ENCODE data around the gene ZDHHC19. TPM values are rescaled to one million over a fixed set of nuclear protein-coding genes. Genes with fewer than 3 reads are reported as not detected.

Gene ZDHHC19
- polyA plus RNA-seq, 1 donor (not counting 4 experiments of a cell fraction or from before 2014, with no cell fraction given): not detected

- H3K9ac ChIP-seq (ENCODE audit: control insufficient read depth, extremely low read depth, insufficient read depth, low read length): no peak overlapping the region
- H4K20me1 ChIP-seq (ENCODE audit: control insufficient read depth, extremely low read depth, insufficient read depth, low read length): no peaks in the 10 kb centered on the region
- H3K27ac ChIP-seq (ENCODE audit: control insufficient read depth, insufficient read depth, low read length): no peak overlapping the region
- no peaks in the 10 kb centered on the region for H3K4me1 ChIP-seq (ENCODE audit: control insufficient read depth, extremely low read depth, insufficient read depth, low read length)
- dilution Hi-C loops (cut with MboI; ENCODE audit: extremely low pct_ligation_motif_present, low sequenced_read_pairs): no loop called here
- no peaks in the 10 kb centered on the region for H3K9me1 ChIP-seq (ENCODE audit: control insufficient read depth, extremely low read depth, insufficient read depth, low read length)
- H3K79me2 ChIP-seq (ENCODE audit: control insufficient read depth, insufficient read depth, low read length): no peaks in the 10 kb centered on the region
- TF ChIP-seq EZH2 (IDR thresholded peaks at IDR 0.05; ENCODE audit: low read length) (no peak), CTCF (optimal IDR thresholded peaks at IDR 0.05 in 1 of 3, IDR thresholded peaks at IDR 0.05 in 1 of 3, conservative IDR thresholded peaks at IDR 0.05 in 1 of 3; ENCODE audit: extremely low read depth in 1 of 3, insufficient read depth in 2 of 3, low read length in 3 of 3) (no peak)
- no peak overlapping the region for H2AFZ ChIP-seq (ENCODE audit: control insufficient read depth, low read length)
- peak overlapping the region; percentile 3 for H3K4me2 ChIP-seq (ENCODE audit: control insufficient read depth, extremely low read depth, insufficient read depth, low read depth, low read length)
- no peaks in the 10 kb centered on the region for H3K9me3 ChIP-seq (ENCODE audit: control insufficient read depth, low read depth, low read length)
- no peak overlapping the region for H3K4me3 ChIP-seq (ENCODE audit: control insufficient read depth in 2 of 3, extremely low read depth in 1 of 3, insufficient read depth in 2 of 3, low read depth in 1 of 3, low read length in 3 of 3)
- FAIRE-seq (no peak), DNase-seq (ENCODE audit: low read depth, low spot score) (no peak)
- H3K36me3 ChIP-seq (ENCODE audit: control insufficient read depth in 2 of 2, extremely low read depth in 1 of 2, insufficient read depth in 2 of 2, low read length in 2 of 2): no peaks in the 10 kb centered on the region
- peaks cover 17% of the 10 kb centered on the region for H3K27me3 ChIP-seq (ENCODE audit: control insufficient read depth, extremely low read depth, insufficient read depth, low read length)
Observed at GRCh38 chr3:196227629-196228493, 16.7 kb upstream of the ZDHHC19 start.

GRCh38 chr3:196227121-196227561, 15.9 kb upstream of the ZDHHC19 start:
- FAIRE-seq (no peak), DNase-seq (ENCODE audit: low read depth, low spot score) (no peak)
- no peaks in the 10 kb centered on the region for H3K36me3 ChIP-seq (ENCODE audit: control insufficient read depth in 2 of 2, extremely low read depth in 1 of 2, insufficient read depth in 2 of 2, low read length in 2 of 2)
- H3K27ac ChIP-seq (ENCODE audit: control insufficient read depth, insufficient read depth, low read length): no peak overlapping the region
- dilution Hi-C loops (cut with MboI; ENCODE audit: extremely low pct_ligation_motif_present, low sequenced_read_pairs): no loop called here
- no peak overlapping the region for H2AFZ ChIP-seq (ENCODE audit: control insufficient read depth, low read length)
- H3K4me2 ChIP-seq (ENCODE audit: control insufficient read depth, extremely low read depth, insufficient read depth, low read depth, low read length): peak overlapping the region; percentile 3
- no peaks in the 10 kb centered on the region for H3K79me2 ChIP-seq (ENCODE audit: control insufficient read depth, insufficient read depth, low read length)
- peaks cover 17% of the 10 kb centered on the region for H3K27me3 ChIP-seq (ENCODE audit: control insufficient read depth, extremely low read depth, insufficient read depth, low read length)
- H3K4me1 ChIP-seq (ENCODE audit: control insufficient read depth, extremely low read depth, insufficient read depth, low read length): no peaks in the 10 kb centered on the region
- H3K9ac ChIP-seq (ENCODE audit: control insufficient read depth, extremely low read depth, insufficient read depth, low read length): no peak overlapping the region
- no peaks in the 10 kb centered on the region for H4K20me1 ChIP-seq (ENCODE audit: control insufficient read depth, extremely low read depth, insufficient read depth, low read length)
- no peaks in the 10 kb centered on the region for H3K9me1 ChIP-seq (ENCODE audit: control insufficient read depth, extremely low read depth, insufficient read depth, low read length)
- no peak overlapping the region for H3K4me3 ChIP-seq (ENCODE audit: control insufficient read depth in 2 of 3, extremely low read depth in 1 of 3, insufficient read depth in 2 of 3, low read depth in 1 of 3, low read length in 3 of 3)
- TF ChIP-seq CTCF (optimal IDR thresholded peaks at IDR 0.05 in 1 of 3, IDR thresholded peaks at IDR 0.05 in 1 of 3, conservative IDR thresholded peaks at IDR 0.05 in 1 of 3; ENCODE audit: extremely low read depth in 1 of 3, insufficient read depth in 2 of 3, low read length in 3 of 3) (no peak), EZH2 (IDR thresholded peaks at IDR 0.05; ENCODE audit: low read length) (no peak)
- no peaks in the 10 kb centered on the region for H3K9me3 ChIP-seq (ENCODE audit: control insufficient read depth, low read depth, low read length)

All from keratinocyte (primary cell).